ENCODE measurements around the gene NUDCD3.

The NUDCD3 gene

GRCh38 chr7:44375926-44376342 is 114.5 kb downstream of the NUDCD3 start:
- H3K4me3 ChIP-seq = no peak overlapping the region
- DNase-seq (ENCODE audit: low spot score) = no peak
- H3K27ac ChIP-seq = no peak overlapping the region
- no peak for TF ChIP-seq CTCF (IDR thresholded peaks at IDR 0.05)

GRCh38 chr7:44375236-44375699 is 115.2 kb downstream of the NUDCD3 start:
- TF ChIP-seq CTCF (IDR thresholded peaks at IDR 0.05) = no peak

DNA sequence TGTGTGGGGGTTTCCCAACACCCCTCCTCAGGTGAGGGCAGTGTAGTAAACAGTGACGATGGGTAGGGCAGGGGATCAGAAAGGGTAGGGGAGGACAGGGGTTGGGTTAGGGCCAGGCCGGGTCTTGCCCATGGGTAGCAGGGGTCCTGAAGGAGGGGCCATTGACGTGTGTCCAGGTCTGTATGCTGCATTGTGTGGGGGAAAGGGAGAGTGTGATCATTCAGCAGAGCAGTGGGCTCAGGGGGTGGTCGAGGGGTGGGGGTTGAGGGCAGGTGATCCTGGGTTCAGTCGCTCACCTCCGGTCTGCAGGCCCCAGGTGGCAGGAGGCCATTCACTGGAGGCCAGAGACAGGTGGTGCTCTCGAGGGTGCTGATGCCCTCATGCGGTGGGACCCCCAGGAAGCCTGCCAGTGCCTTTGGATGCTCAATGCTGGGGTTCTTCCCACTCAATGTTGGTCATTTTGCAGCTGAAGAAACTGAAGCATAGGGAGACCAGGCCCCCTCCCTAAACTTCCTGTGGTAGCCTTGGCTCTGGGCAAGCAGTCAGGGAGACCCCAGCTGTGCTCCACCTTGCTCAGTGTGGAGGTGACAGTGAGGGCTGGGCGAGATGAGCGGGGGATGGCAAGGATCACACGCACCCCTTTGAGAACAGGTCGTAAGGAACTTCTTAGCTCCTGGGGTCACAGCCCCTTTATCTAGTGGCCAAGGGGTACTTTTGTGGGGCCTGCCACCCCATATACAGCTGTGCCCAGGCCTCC is 116.3 kb downstream of the NUDCD3 start:
- Histone ChIP-seq H3K4me3 (no peak overlapping the region), H3K27ac (no peak overlapping the region)
- DNase-seq (ENCODE audit: low spot score) = no peak
- no peak for TF ChIP-seq CTCF (IDR thresholded peaks at IDR 0.05)

More at GRCh38 chr7:44375236-44375699, 115.2 kb downstream of the NUDCD3 start:
- Histone ChIP-seq H3K4me3 (no peak overlapping the region), H3K27ac (no peak overlapping the region)
- no peak for DNase-seq (ENCODE audit: low spot score)

DNA sequence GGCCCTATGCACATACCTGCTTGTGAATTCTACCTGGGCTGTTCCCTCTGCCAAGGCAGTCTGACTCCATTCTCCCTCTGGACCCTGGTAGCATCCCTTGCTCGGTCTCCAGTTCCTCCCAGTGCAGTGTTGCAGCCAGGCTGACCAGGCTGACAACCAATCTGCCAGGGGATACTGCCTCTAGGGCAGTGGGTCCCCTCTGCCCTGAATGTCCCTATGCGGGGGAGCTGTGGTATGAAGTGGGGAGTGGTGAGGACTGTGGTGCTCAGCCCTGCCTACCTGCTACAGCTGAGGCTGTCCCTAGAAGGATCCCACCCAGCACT is 117.1 kb downstream of the NUDCD3 start:
- no peak overlapping the region for H3K27ac ChIP-seq
- no peak for TF ChIP-seq CTCF (IDR thresholded peaks at IDR 0.05)
- H3K4me3 ChIP-seq = no peak overlapping the region
- no peak for DNase-seq (ENCODE audit: low spot score)

- TF ChIP-seq CTCF (IDR thresholded peaks at IDR 0.05) = no peak
- no peak for DNase-seq (ENCODE audit: low spot score)
- no peak overlapping the region for H3K27ac ChIP-seq
- H3K4me3 ChIP-seq = no peak overlapping the region
Measured at GRCh38 chr7:44372560-44373417, 117.7 kb downstream of the NUDCD3 start.

DNA sequence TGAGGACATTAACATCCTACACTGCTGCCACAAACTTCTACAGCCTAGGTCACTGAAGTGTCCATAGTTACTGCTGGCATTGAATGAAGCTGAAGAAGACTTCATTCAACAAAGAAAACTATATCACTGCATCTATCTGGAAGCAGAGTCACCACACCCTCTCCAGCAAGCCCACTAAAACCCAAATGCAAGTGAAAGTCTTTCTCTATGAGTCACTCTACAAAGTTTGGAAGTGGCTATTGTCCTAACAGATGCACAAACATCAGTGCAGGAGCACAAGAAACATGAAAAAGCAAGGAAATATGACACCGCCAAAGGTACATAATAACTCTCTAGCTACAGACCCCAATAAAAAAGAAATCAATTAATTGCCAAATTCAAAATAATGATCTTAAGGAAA is 121.6 kb downstream of the NUDCD3 start:
- TF ChIP-seq CTCF (IDR thresholded peaks at IDR 0.05) = no peak
- Histone ChIP-seq H3K27ac (no peak overlapping the region), H3K4me3 (no peak overlapping the region)
- DNase-seq (ENCODE audit: low spot score) = no peak
